HFFc6 (cell line): ENCODE measurements around the gene CBLIF. TPM values are rescaled to one million over a fixed set of nuclear protein-coding genes. Genes with fewer than 3 reads are reported as not detected.

Experiments
- DNase-seq: peaks from one replicate; pipeline ENCODE4 v3.0.0-alpha.2; 2018
- H3K27ac Mint-ChIP-seq: 2 replicates; pipeline ENCODE4 v1.8.0; 2020; ENCODE audit warnings: mild to moderate bottlenecking, mixed read lengths
- H3K27me3 Mint-ChIP-seq: 2 replicates; pipeline ENCODE4 v1.8.0; 2021; ENCODE audit warnings: mild to moderate bottlenecking, moderate library complexity, mixed read lengths; ENCODE audit not compliant: insufficient read depth
- H3K36me3 Mint-ChIP-seq: 2 replicates; pipeline ENCODE4 v1.8.0; 2021; ENCODE audit warnings: low read depth, mixed read lengths
- H3K4me1 Mint-ChIP-seq: 2 replicates; pipeline ENCODE4 v1.8.0; 2020; ENCODE audit warnings: low read depth, mixed read lengths
- H3K4me3 Mint-ChIP-seq: 2 replicates; pipeline ENCODE4 v1.8.0; 2020; ENCODE audit warnings: mild to moderate bottlenecking, moderate library complexity, mixed read lengths
- H3K9me3 Mint-ChIP-seq: 2 replicates; pipeline ENCODE4 v1.8.0; 2020; ENCODE audit warnings: mild to moderate bottlenecking, mixed read lengths
- CTCF ChIP-seq: fragments of 200-600 bp; sonication (generic); IDR thresholded peaks from 2 replicates; pipeline ENCODE4 v1.5.0; 2021; ENCODE audit warnings: antibody characterized with exemption, mild to moderate bottlenecking
- total RNA-seq, 6 experiments: library from RNA; stranded (reverse); fragmentation: NEBNext Ultra II Directional; extraction: Animal tissue kit (Norgen Biotek cat#: 25700); gene quantifications; 2 replicates in 1 of 6; 3 replicates in 5 of 6; pipeline ENCODE4 v1.2.3, GENCODE V29; 2021

CBLIF gene
- total RNA-seq, 6 experiments from 2014 or later, result not detected

DNA sequence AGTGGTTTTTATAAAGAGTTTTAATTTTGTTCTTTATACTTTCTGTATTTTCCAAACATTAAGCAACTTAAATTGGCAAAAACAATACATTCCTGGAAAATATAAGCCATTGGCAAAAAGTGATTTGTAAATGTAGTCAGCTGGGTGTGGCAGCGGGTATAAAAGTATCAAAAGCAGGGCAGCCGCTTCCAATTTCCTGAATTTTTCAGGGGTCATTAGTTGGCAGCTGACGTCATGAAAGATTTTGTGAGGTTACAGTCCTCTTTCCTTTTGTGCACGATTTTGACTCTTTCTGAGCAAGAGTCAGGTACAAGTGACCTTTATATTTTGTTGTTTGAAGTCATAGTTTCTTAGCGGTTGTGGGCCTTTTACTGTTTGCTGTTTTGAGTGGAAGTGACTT is 33.3 kb upstream of the CBLIF start, which contains the start of gene OOSP3:
Gene OOSP3, plus strand, starts transcription at position 208 of the 400 bp plus-strand sequence. Its CDS starts 27 bp downstream, at position 235.
- Mint-ChIP-seq H3K9me3 (no peaks in the 10 kb centered on the region), H3K4me1 (no peaks in the 10 kb centered on the region), H3K27me3 (peaks cover 3% of the 10 kb centered on the region; the same call in 1 of the 2 replicates), H3K36me3 (no peaks in the 10 kb centered on the region), H3K27ac (no peak within 1 kb of the TSS), H3K4me3 (no peak within 1 kb of the TSS)
- DNase-seq, result no peak
- no peak for TF ChIP-seq CTCF

GRCh38 chr11:59877784-59878183 is 32.5 kb upstream of the CBLIF start:
- no peak for DNase-seq
- Mint-ChIP-seq H3K4me3 (no peak overlapping the region), H3K4me1 (no peaks in the 10 kb centered on the region), H3K9me3 (no peaks in the 10 kb centered on the region), H3K27ac (no peak overlapping the region), H3K27me3 (peaks cover 3% of the 10 kb centered on the region; the same call in 1 of the 2 replicates), H3K36me3 (no peaks in the 10 kb centered on the region)
- no peak for TF ChIP-seq CTCF

- H3K27me3 Mint-ChIP-seq, result peaks cover 3% of the 10 kb centered on the region; the same call in 1 of the 2 replicates
- H3K4me3 Mint-ChIP-seq, result no peak overlapping the region
- no peak overlapping the region for H3K27ac Mint-ChIP-seq
- H3K36me3 Mint-ChIP-seq, result no peaks in the 10 kb centered on the region
- DNase-seq, result no peak
- no peak for TF ChIP-seq CTCF
- no peaks in the 10 kb centered on the region for H3K9me3 Mint-ChIP-seq
- no peaks in the 10 kb centered on the region for H3K4me1 Mint-ChIP-seq
Observed at GRCh38 chr11:59877325-59877724, 32.0 kb upstream of the CBLIF start.

DNA sequence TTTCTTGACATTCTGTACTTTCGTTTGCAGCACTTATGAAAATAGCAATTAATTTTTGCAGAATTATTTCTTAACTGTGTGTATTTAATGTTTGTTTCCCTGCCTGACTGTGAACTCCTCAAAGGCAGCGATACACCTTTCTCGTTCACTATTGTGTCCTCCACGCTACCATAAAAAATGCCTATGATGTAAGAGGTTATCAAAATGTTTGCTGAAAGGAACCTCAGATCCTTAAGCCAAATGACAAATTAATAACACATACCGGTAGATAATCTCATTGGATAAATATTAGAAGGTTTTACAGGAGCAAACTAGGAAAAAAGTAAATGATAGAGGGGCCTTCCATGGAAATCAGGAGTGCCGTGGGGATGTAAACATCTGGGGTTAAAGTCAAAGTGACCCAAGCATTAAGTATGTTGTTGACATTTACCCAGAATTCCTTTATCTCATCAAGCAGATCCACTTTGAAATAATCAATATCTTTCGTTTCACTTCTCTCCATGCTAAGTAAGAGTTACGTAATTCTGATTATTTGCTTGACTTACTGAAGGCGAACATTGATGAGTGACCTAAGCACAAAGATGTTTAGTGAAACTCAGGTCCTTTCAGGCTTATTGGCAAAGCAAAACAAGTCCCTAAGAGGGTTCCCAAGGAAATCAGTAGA is 30.7 kb upstream of the CBLIF start:
- no peaks in the 10 kb centered on the region for H3K36me3 Mint-ChIP-seq
- no peaks in the 10 kb centered on the region for H3K4me1 Mint-ChIP-seq
- H3K27ac Mint-ChIP-seq, result no peak overlapping the region

DNA sequence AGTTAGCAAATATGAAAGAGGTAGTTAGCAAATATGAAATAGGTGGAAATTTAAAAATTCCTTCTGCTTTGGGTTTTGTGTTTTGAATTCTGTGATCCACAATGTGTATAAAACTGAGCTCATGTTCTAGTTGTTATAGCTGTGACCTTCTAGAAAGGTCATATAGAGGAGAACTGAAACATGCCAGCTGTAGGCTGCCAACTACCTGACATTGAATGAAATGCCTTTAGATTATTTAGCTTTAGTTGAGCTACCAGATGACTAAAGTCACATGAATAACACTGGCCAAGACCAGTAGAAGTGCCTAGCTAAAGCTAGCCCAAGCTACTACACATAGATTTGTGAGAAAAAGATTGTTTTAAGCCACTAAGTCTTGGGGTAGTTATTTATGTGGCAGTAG is 26.8 kb upstream of the CBLIF start:
- Mint-ChIP-seq H3K9me3 (no peaks in the 10 kb centered on the region), H3K4me1 (no peaks in the 10 kb centered on the region)
- DNase-seq, result no peak

More for the DNA sequence above, 30.7 kb upstream of the CBLIF start:
- no peak overlapping the region for H3K4me3 Mint-ChIP-seq
- no peak for TF ChIP-seq CTCF
- H3K9me3 Mint-ChIP-seq, result no peaks in the 10 kb centered on the region
- peaks cover 3% of the 10 kb centered on the region; the same call in 1 of the 2 replicates for H3K27me3 Mint-ChIP-seq
- no peak for DNase-seq

More for the DNA sequence above, 26.8 kb upstream of the CBLIF start:
- no peak overlapping the region for H3K4me3 Mint-ChIP-seq
- no peaks in the 10 kb centered on the region for H3K36me3 Mint-ChIP-seq
- no peak overlapping the region for H3K27ac Mint-ChIP-seq
- TF ChIP-seq CTCF, result no peak
- H3K27me3 Mint-ChIP-seq, result peaks cover 3% of the 10 kb centered on the region; the same call in 1 of the 2 replicates
